CD4-positive, alpha-beta memory T cell (primary cell): ENCODE data around the gene PRPF6. TPM values are rescaled to one million over a fixed set of nuclear protein-coding genes. Genes with fewer than 3 reads are reported as not detected.

ENCODE experiments used
- microRNA-seq: library from miRNA; unstranded; fragments of <30 nt; microRNA quantifications from one replicate; pipeline ENCODE4 v1.2.0, GENCODE V29; 2021; ENCODE audit warnings: borderline replicate concordance, borderline number of aligned reads, borderline microRNAs expressed, mixed read lengths
- polyA plus RNA-seq, 2 donors: library from polyadenylated mRNA; unstranded; fragments of 300-500 nt; fragmentation: Illumina TruSeq; gene quantifications; one replicate each; pipeline ENCODE4 v1.2.3, GENCODE V29; 2021
- total RNA-seq, 2 experiments: library from RNA; stranded (reverse); gene quantifications; one replicate each; pipeline ENCODE4 v1.2.3, GENCODE V29; 2021

Gene PRPF6
- total and polyA plus RNA-seq, 4 experiments from 2014 or later = 63.8 to 101 (median 87.5) TPM

Small RNAs within 50 kb of the gene (microRNA-seq; reads per million reads assigned to microRNA genes)
- gene MIR1914 (not detected), gene MIR647 (not detected), gene MIR6813 (not detected)

Other genes starting within 250 kb of the PRPF6 start
- 100 to 1,000 TPM; 162 to 169 TPM for gene LIME1, start 244.5 kb upstream of the PRPF6 start, total RNA-seq
- 100 to 1,000 TPM; 297 to 324 TPM for gene LIME1, start 244.5 kb upstream of the PRPF6 start, polyA plus RNA-seq
- gene SLC2A4RG, start 241.4 kb upstream of the PRPF6 start, total RNA-seq = 100 to 1,000 TPM; 121 to 124 TPM
- 1 to 10 TPM; 2.2 to 7.6 TPM for gene SLC2A4RG, start 241.4 kb upstream of the PRPF6 start, polyA plus RNA-seq
- under 1 TPM; 0.28 to 0.87 TPM for gene ZBTB46, start 149.9 kb upstream of the PRPF6 start, total RNA-seq
- gene ZBTB46, start 149.9 kb upstream of the PRPF6 start, polyA plus RNA-seq = under 1 TPM in 1 of 2 donors, not detected in 1; 0.09 TPM
- not detected for gene ABHD16B, start 119.6 kb upstream of the PRPF6 start, total RNA-seq
- not detected for gene ABHD16B, start 119.6 kb upstream of the PRPF6 start, polyA plus RNA-seq
- gene TPD52L2, start 115.9 kb upstream of the PRPF6 start, total RNA-seq = 10 to 100 TPM; 44.4 to 44.9 TPM
- 10 to 100 TPM; 66.4 to 76.1 TPM for gene TPD52L2, start 115.9 kb upstream of the PRPF6 start, polyA plus RNA-seq
- gene DNAJC5, start 86.0 kb upstream of the PRPF6 start, total RNA-seq = 10 to 100 TPM; 53.3 to 54.4 TPM
- 1 to 10 TPM; 4.9 to 9.2 TPM for gene DNAJC5, start 86.0 kb upstream of the PRPF6 start, polyA plus RNA-seq
- gene UCKL1, start 24.7 kb upstream of the PRPF6 start, total RNA-seq = 10 to 100 TPM; 53.7 to 55.1 TPM
- gene UCKL1, start 24.7 kb upstream of the PRPF6 start, polyA plus RNA-seq = 10 to 100 TPM; 26.2 to 31.8 TPM
- gene ZNF512B, start 11.2 kb upstream of the PRPF6 start, total RNA-seq = 10 to 100 TPM; 20.7 to 22.0 TPM
- gene ZNF512B, start 11.2 kb upstream of the PRPF6 start, polyA plus RNA-seq = 1 to 10 TPM in 1 of 2 donors, under 1 TPM in 1; 0.20 to 1.7 TPM
- gene SAMD10, start 1.5 kb upstream of the PRPF6 start, total RNA-seq = 1 to 10 TPM; 7.4 to 7.5 TPM
- gene SAMD10, start 1.5 kb upstream of the PRPF6 start, polyA plus RNA-seq = 10 to 100 TPM in 1 of 2 donors, 1 to 10 TPM in 1; 9.7 to 13.0 TPM
- 1 to 10 TPM; 3.7 to 4.1 TPM for gene C20orf204, start 55.0 kb downstream of the PRPF6 start, total RNA-seq
- gene C20orf204, start 55.0 kb downstream of the PRPF6 start, polyA plus RNA-seq = under 1 TPM in 1 of 2 donors, not detected in 1; 0.22 TPM
- not detected for gene SOX18, start 68.5 kb downstream of the PRPF6 start, total RNA-seq
- not detected for gene SOX18, start 68.5 kb downstream of the PRPF6 start, polyA plus RNA-seq
- gene TCEA2, start 82.1 kb downstream of the PRPF6 start, total RNA-seq = 10 to 100 TPM; 43.3 to 45.9 TPM
- 10 to 100 TPM; 24.6 to 27.9 TPM for gene TCEA2, start 82.1 kb downstream of the PRPF6 start, polyA plus RNA-seq
- 10 to 100 TPM; 35.0 to 35.6 TPM for gene RGS19, start 98.4 kb downstream of the PRPF6 start, total RNA-seq
- 100 to 1,000 TPM; 112 to 116 TPM for gene RGS19, start 98.4 kb downstream of the PRPF6 start, polyA plus RNA-seq
- gene OPRL1, start 99.0 kb downstream of the PRPF6 start, total RNA-seq = 1 to 10 TPM in 1 of 2 experiments, under 1 TPM in 1; 0.87 to 1.1 TPM
- 1 to 10 TPM in 1 of 2 donors, under 1 TPM in 1; 0.68 to 1.1 TPM for gene OPRL1, start 99.0 kb downstream of the PRPF6 start, polyA plus RNA-seq
- under 1 TPM in 1 of 2 experiments, not detected in 1; 0.39 TPM for gene LKAAEAR1, start 103.3 kb downstream of the PRPF6 start, total RNA-seq
- gene LKAAEAR1, start 103.3 kb downstream of the PRPF6 start, polyA plus RNA-seq = under 1 TPM; 0.30 to 0.63 TPM
- not detected for gene NPBWR2, start 126.4 kb downstream of the PRPF6 start, total RNA-seq
- gene NPBWR2, start 126.4 kb downstream of the PRPF6 start, polyA plus RNA-seq = not detected
- gene MYT1, start 183.3 kb downstream of the PRPF6 start, total RNA-seq = not detected
- not detected for gene MYT1, start 183.3 kb downstream of the PRPF6 start, polyA plus RNA-seq